Stimulated activated CD4-positive, alpha-beta T cell treated with anti-CD3 and anti-CD28 coated beads, Interleukin-1b, Interleukin-23, amount 100 ng/mL, for 4 hours (primary cell): ENCODE data around the gene ANKMY1.
"Not testable (repeated sequence)": the region's sequence is repeated elsewhere in the genome, so short reads cannot be mapped to it uniquely, and the experiment has no call there.

Source experiments
- DNase-seq, 2 donors: peaks; one replicate each; pipeline ENCODE4 v3.0.0-alpha.2; 2020; ENCODE audit warnings: low read depth in 2 of 2

ANKMY1 gene

DNA sequence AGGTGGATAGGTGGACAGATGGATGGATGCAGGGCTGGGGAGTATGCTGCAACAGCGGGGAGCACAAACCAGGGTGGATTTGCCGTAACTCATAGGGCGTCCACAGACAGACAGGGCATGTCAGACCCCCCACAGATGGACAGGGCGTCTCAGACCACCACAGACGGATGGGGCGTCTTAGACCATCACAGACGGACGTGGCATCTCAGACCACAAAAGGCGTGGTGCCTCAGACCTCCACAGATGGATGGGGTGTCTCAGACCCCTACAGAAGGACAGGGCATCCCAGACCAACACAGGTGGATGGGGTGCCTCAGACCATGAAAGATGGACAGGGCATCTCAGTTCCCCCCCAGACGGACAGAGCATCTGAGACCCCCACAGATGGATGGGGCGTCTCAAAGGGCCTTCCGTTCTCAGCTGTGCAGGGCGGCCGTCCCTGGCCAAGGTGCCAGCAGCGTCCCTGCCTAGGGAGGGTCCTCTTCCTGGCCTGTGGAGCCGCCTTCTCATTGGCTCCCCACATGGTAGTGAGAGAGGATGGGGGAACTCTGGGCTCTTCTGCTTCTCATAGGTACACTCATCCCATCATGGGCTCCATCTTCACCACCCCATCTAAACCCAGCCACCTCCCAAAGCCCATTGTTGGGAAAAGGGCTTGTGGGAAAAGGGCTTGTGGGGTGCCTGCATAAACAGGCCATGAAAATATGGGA, 2.1 kb downstream of the ANKMY1 start:
- no peak for DNase-seq

DNA sequence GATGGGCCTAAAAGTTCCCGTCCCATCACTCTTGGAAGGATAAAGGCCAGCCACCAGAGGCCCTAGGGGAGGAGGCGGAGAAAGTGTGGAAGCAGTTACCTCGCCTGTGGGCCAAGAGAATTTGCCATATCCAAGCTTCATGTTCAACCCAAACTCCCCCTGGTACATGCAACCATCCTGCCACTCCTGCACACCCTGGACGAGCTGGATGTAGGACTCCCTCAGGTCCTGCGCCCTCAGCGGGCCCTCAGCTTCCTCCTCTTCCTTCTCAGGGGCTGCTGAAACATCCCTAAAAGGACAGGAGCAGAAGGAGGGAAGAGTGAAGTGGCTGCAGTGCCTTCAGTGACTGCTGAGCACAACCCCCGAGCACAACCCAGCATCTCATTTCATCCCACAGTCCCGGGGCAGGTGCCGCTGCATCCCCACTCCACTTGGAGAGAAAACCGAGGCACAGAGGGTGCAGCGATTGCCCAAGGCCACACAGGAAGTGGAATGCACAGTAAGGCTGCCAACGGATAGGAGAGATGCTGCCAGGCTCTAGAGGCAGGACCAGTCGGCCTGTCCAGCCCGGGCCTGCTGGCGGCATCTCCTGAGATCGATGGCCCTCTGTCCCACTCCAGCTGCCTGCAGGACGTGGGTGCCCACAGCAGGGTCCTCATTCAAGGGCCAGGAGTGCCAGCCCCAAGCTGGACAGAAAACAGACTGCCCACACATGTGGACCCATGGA, 2.9 kb downstream of the ANKMY1 start:
- no peak for DNase-seq

DNA sequence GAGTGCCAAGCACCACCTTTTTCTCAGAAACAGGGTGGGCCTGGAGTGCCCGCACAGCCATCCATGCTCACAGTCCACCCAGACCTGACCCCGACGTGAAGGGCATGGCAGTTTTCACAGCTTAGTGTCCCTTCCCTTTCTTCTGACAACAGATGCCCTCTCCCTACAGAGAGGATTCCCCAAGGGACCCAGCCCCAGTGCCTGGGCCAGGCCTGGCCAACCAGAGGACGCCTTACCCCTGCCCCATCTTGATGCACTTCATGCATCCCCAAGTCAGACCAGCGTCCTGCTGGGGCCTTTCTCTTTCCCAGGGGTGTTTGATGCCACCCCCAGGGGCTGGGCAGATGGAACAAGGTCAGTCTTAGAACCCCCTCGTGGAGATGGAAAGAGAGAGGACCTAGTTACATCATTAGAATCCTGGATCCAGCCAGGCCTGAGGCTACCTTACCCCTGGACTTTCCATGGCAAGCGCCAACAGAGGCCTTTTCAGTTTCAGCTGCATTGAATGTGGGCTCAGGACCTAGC, 3.8 kb downstream of the ANKMY1 start:
- no peak for DNase-seq

DNA sequence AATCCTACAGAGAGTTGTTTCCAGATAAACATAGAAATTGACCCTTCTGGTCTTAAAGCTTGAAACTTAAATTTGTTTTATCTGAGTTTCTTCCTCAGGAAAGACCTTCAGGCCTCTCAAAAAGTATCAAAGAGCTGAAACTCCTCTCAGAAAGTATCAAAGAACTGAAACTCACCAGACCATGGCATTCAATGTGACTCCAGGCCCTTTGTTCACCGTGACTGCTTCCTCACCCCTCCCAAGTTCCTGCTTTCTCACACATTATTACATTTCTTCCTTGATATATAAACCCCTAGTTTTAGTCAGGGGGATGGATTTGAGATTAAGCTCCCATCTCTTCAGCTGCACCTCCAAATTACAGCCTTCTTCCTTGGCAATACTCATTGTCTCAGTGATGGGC, 6.0 kb downstream of the ANKMY1 start:
- DNase-seq = no peak

DNA sequence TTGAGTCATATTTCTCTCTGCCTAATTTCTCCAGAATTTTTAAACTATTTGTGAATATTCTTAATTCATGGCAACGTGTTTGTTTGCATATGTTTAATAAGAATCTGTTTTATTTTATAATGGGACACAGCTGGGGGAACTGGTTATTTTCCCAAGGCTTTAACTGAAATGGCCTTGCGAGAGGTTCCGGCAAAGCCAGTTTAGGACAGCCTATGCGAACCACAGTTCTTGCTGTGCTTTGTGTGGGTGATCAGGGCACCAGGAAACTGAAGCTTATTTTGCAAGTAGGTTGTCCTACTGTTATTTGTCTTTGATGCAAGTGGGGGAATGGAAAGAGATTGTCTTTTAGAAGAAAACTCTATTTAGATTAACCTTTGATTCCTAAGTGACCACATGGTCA, 6.5 kb downstream of the ANKMY1 start:
- no peak for DNase-seq

DNA sequence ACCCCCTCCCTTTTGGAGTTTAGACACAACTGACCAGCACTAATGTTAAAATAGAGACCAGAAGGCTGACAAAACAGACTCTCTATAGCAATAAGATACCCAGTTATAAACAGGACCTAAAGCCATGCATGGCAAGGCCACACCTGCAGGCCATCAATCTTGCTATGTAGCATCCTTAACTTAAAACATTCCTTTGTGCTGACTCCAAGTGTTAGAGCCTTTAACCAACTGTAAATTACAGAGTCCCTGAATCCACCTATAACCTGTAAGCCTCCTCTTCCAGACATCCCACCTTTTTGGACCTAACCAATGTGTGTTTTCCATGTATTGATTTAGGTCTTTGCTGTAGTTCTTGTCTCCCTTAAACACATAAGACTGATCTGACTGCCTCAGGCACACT, 17.9 kb downstream of the ANKMY1 start:
- no peak for DNase-seq

DNA sequence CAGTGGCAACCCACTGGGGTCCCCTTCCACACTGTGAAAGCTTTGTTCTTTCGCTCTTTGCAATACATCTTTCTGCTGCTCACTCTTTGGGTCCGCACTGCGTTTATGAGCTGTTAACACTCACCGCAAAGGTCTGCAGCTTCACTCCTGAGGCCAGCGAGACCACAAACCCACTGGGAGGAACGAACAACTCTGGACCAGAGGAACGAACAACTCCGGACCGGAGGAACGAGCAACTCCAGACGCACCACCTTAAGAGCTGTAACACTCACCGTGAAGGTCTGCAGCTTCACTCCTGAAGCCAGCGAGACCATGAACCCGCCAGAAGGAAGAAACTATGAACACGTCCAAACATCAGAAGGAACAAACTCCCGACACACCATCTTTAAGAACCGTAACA, 18.7 kb downstream of the ANKMY1 start:
- DNase-seq = not testable (repeated sequence)

DNA sequence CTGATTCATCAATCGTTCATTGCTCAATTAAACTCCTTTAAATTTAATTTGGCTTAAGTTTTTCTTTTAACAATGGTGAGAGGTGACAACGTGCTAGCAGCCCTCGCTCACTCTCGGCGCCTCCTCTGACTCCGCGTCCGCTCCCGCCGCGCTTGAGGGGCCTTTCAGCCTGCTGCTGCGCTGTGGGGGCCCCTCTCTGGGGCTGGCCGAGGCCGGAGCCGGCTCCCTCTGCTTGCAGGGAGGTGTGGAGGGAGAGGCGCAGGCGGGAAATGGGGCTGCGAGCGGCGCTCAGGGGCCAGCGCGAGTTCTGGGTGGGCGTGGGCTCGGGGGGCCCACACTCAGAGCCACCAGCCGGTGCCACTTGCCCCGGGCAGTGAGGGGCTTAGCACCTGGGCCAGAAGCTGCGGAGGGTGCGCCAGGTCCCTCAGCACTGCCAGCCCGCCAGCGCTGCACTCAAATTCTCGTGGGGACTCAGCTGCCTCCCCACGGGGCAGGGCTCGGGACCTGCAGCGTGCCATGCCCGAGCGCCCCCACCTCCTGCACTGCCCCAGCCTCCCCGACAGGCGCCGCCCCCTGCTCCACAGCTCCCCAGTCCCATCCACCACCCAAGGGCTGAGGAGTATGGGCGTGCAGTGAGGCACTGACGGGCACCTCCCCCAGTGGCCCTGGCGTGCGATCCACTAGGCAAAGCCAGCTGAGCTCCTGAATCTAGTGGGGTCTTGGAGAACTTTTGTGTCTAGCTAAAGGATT, 19.6 kb downstream of the ANKMY1 start:
- no peak for DNase-seq

DNA sequence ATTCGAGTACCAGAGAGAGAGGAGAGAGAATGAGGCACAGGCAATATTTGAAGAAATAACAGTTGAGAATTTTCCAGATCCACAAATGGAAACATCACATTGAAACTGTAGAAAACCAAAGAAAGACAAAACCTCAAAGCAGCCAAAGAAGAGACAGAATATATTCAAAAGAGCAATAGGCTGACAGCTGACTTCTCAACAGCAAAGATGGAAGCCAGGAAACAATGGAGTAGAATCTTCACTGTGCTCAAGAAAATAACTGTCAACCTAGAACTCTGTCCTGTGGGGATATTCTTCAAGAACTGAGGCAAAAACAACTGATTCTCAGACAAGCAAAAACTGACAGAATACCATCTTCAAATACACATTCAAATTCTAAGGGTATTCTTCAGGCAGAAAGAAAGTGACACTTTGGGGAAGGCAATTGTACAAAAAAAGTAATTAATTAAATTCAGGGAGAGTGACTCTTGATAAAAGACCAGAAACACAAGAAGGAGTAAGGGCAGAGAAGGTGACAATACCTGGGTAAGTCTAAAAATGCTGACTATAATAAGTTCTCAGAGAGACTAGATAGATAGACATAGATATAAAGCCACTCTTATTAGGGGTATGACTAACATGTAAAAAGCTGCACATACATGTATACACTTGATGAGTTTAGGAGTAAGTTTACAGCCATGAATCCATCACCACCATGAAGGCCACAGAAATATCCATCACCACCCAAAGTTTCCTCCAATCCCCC, 25.6 kb downstream of the ANKMY1 start:
- no peak for DNase-seq

DNA sequence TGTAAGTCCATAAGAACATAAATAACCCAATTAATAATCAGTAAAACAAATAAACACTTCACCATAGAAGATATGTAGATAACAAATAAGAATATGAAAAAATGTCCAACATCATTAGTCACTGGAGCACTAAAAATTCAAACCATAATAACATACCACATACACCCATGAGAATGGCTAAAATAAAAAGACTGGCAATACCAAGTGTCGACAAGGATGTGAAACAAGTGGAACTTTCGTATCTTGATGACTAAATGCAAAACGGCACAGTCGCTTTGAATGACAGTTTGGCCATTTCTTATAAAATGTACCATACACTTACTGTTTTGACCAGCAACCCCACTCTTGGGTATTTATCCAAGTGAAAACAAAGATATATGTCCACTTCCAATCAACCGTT, 26.8 kb downstream of the ANKMY1 start:
- no peak for DNase-seq

DNA sequence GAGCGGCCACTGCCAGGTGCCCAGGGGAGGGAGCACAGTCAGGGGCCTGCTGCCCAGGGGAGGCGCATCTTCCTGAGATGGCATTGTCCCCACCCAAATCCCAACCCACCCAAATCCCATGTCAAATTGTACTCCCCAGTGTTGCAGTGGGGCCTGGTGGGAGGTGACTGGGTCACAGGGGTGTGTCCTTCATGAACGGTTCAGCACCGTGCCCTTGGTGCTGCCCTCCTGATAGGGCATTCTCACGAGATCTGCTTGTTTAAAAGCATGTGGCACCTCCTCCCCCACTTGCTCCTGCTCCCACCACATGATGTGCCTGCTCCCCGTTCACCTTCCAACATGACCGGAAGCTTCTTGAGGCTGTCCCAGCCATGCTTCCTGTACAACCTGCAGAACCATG, 27.6 kb downstream of the ANKMY1 start:
- DNase-seq = no peak

DNA sequence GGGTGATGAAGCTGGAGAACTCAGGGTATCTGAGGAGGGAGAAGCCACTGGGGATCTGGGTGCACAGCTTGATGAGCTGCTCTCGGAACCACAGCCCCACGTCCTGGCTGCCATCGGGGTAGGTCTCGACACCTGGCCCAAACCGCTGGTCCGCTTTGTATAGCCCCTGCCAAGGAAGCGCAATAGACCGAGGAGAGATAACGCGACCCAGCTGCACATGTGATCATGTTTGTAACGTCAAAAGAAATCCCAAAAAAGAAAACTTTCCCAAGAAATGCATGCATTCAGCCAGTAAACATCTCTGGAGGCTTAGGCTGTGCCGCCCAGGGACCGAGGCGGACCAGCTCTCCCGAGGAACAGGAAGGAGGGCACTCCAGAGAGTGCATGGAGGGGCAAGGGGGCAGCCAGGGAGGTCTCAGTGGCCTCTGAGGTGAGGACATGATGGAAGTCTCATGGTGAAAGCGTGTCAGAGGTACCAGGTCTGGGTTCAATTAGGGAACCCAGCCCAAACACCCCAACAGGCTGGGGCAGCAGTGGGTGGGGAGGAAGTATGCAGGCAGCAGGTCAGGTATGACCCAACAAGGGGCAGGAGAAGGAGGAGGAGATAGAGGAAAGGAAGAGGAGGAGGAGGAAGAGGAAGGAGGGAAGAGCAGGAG, 28.3 kb downstream of the ANKMY1 start:
- DNase-seq = no peak

DNA sequence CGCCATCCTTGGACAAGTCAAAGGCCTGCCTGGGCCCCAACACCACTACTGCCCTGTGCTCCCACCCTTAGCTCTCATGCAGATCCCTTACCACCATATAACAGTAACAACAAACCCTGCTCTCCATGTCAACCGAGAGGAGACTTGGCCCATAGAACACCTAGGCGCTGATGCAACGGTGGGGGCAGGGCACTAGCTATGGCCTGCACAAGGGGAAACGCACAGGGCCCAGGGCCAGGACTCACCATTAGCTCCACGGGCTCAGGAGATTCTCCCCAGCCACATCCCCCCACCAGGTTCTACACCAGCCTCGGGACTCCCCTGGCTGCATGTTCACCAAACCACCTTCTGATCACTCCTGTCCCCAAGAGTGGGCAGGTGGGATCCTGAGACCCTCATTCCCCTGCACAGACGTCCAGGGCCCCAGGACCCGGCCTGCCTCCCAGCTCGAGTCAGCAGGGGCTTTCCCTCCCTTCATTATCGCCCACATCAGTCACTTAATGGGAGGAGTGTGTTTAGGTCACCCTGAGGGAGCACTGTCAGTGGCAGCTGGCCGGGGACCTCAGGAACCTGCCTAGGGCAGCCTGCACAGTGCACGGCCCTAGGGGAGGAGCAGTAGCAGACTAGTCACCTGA, 29.3 kb downstream of the ANKMY1 start:
- DNase-seq = no peak

DNA sequence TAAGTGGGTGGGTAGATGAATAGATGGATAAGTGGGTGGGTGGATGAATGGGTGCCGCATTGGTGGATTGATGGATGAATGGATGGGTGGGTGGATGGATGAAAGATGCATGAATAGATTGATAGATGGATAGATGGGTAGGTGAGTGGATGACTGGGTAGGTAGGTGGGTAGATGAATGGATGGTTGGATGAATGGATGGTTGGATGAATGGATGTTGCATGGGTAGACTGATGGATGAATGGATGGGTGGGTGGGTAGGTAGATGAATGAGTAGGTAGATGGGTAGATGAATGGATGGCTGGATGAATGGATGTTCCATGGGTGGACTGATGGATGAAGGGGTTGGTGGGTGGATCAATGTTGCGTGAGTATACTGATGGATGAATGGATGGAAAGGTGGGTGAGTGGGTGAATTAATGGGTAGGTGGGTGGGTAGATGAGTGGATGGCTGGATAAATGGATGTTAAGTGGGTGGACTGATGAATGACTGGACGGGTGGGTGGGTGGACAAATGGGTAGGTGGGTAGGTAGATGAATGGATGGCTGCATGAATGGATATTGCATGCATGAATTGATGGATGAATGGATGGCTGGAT, 30.5 kb downstream of the ANKMY1 start:
- no peak for DNase-seq

DNA sequence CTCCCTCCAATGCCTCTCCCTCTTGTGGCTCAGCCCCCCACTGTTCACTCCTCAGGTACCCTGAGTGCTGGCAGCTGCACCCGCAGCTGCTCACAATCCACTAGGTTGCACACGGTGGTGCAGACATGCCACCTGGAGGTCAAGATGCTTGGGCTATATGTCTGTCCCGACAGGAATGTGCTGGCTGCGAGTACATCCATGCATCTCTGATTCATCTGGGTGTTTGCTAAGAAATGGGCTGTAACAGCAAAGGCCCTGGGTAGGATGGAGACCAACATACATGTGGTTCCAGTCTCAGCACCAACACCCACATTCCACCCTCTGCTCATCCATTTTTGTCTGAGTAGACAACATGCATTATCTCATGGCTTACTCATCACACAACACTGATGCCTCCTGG, 31.3 kb downstream of the ANKMY1 start:
- DNase-seq = no peak

DNA sequence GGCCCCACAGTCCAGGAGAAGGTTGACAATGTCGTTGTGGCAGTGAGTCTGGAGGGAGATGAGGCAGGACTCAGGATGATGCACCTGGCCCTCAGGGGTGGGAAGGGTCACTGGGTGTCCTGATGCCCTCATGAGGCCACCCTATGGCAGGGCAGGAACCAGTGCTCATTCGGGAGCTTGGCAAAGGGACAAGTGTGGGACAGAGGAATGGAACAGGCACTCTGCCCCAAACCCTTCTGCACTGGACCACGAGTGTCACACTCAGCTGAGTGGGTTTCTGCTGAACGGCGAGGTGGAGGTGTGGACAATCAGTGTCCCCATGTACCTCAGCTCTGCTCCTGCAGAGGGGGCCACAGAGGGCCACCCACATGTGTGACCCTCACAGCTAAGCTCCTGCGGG, 32.0 kb downstream of the ANKMY1 start:
- no peak for DNase-seq

DNA sequence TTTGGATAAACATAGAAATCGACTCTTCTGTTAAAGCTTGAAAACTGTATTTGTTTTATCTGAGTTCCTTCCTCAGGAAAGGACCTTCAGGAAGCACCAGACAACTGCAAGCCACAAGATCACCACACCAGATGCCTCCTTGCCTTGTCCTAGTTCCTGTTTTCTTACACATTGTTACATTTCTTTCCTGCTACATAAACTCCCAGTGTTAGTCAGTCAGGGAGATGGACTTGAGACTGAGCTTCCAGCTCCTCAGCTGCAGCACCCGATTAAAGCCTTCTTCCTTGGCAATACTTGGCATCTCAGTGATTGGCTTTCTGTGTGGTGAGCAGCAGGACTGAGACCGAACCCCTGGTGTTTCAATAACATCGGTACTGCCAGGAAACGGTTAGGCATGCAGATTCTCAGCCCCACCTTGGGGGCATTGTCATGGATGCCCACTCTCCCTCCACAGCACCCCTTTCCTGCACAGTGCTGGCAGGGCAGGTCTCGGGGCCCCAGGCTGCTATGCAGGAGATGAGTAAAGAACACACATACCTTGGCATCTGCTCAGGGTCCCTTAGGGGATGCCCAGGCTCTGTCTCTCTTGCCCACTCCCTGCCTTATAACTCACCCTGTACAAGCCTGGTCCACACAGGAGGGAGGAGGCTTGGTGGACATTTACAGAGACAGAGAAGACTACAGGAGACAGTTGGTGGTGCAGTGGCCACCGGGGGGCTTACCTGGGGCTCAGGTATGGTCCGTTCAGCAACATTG, 32.6 kb downstream of the ANKMY1 start:
- DNase-seq = no peak

DNA sequence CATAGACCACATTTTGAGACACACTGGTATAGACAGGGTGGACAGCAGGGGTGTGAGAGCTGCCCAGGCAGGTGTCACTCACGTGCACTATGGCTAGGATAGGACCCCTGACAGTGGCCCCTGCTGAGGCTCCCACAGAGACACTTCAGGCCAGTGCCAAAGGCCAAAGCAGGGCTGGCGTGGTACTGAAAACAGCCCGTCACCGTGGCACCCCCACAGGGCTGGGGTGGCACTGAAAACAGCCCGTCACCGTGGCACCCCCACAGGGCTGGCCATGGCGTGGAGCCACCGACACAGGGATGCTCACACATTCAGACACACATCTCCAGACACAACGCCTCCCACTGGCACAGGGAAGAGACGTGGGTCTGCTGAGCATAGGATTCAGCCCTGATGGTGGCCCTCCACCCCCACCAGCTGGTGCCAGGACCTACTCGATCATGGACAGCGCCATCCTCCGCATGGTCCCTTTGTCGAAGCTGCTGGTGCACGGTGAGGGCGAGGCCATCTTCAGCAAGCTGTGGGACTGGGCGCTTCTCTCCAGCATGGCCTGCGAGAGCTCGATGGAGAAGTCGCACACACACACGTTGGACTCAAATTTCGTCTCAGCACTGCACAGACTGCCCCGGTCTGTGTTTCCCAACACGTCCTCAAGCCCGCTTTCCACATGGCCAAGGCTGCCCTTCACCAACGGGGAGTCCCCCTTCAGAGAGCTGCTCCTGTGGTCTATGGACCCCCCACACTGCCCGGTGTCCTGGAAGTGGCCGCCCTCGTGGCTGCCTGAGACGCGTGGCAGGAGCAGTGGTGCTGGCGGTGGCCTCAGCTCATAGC, 34.1 kb downstream of the ANKMY1 start:
- no peak for DNase-seq

DNA sequence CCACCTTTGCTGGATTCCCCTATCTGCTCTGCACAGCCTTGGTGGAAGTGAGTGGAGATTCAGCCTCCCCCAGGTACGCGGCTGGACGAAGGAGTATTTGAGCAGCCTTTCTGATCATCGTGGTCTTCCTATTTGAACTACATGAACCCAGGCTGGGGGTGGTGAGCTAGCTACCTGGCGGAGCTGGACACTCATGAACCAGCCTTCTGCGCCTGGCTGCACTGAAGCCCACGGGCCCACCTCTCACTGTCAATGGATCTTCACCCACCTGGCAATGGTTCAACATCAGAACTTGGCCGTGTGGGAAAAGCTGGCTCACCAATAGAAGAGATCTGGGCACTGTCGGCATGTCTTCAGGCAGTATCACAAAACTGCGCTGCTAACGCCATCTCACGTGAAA, 35.4 kb downstream of the ANKMY1 start:
- no peak for DNase-seq
